Cardiac fibroblast (primary cell): ENCODE data around the gene DENND6A.

Experiments used
- DNase-seq, 2 donors: peaks; one replicate each; pipeline versions ENCODE4 v3.0.0 to v3.0.0-alpha.2; 2010; ENCODE audit warnings: low read depth in 2 of 2
- H3K4me3 ChIP-seq, 2 donors: replicated peaks in 1 of 2; 1 replicate in 1 of 2; 2 replicates in 1 of 2; pipeline ENCODE4 v1.5.1; 2011; ENCODE audit warnings: low read depth in 2 of 2, low read length in 2 of 2, mild to moderate bottlenecking in 2 of 2, moderate library complexity in 1 of 2
- CTCF ChIP-seq: IDR thresholded peaks from one replicate; pipeline ENCODE4 v1.5.1; 2011; ENCODE audit warnings: low read depth, mild to moderate bottlenecking, low read length, inconsistent platforms

DENND6A gene

DNA sequence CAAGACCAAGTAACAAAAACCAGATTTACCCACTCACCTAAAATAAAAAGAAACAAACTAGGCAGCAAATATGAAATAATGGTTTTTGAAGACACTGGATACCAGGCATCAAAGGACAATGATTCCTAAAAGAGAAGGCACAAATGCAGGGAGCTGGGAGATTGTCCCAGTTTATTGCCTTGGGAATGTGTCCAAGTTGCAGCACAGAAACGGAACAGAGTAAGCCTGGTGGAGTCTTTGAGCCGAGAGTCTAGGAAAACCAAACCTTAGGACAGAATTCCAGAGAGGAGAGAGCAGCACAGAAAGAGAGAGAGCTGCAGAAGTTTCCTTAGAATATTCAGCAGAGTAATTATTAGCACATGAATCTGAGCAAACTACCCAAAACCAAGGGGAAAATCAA lies 87.9 kb downstream of the DENND6A start:
- no peak overlapping the region for H3K4me3 ChIP-seq
- DNase-seq = no peak
- TF ChIP-seq CTCF = no peak

GRCh38 chr3:57600195-57600594 lies 92.7 kb downstream of the DENND6A start:
- no peak for TF ChIP-seq CTCF
- DNase-seq = no peak
- no peak overlapping the region for H3K4me3 ChIP-seq

DNA sequence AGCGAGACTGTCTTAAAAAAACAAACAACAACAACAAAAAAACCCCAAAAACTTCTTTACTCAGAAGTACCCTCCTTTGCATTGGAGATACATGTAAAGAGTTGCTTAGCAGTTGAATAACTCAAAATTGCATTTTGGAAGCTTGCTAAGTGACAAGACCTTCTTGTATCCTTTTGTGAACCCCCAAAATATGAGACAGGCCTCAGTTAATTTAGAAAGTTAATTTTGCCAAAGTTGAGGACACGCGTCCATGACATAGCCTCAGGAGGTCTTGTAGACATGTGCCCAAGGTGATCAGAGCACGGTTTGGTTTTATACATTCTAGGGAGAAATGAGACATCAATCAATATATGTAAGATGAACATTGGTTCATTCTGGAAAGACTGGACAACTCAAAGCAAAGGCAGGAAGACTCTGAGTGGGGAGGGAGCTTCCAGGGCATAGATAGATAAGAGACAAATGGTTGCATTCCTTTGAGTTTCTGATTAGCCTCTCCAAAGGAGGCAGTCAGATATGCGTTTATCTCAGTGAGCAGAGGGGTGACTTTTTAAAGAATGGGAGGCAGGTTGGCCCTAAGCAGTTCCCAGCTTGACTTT lies 94.0 kb downstream of the DENND6A start:
- DNase-seq = no peak
- no peak for TF ChIP-seq CTCF
- H3K4me3 ChIP-seq = peak overlapping the region; percentile 58 to 72

- peak; percentile 100 for DNase-seq
- TF ChIP-seq CTCF = peak; percentile 10
- H3K4me3 ChIP-seq = peak within 1 kb of the TSS; percentile 90 to 100
Measured at GRCh38 chr3:57597127-57597923, 95.6 kb downstream of the DENND6A start, which contains the start of gene ARF4. TSS of gene ARF4 (minus strand) at chr3:57597344. CDS start at chr3:57597140, 204 bp downstream.

GRCh38 chr3:57596495-57597126 lies 96.3 kb downstream of the DENND6A start:
- no peak for TF ChIP-seq CTCF
- DNase-seq = peak; percentile 92 to 95
- H3K4me3 ChIP-seq = peak overlapping the region; percentile 90 to 100

DNA sequence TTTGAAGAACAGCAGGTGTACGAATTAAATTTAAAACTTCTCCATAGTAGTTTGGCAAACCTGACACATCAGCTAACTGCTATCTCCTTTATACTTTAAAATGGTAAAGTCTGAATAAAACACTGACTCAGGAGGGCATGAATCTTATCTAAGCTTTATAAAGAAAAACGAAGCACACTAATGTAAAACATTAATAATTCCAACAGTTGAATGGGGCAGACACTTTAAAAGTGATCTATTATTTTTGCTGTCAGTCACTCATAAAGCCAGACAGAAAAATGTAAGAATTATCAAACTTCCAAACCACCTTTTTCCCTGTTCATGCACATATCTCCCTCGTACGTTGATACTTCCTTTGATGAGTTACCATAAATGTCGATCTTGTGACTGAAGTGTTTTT lies 98.3 kb downstream of the DENND6A start:
- no peak for TF ChIP-seq CTCF
- DNase-seq = no peak
- peak overlapping the region; percentile 90 to 100 for H3K4me3 ChIP-seq
